ENCODE data around the gene CD46.
"Not testable (repeated sequence)": the region's sequence is repeated elsewhere in the genome, so short reads cannot be mapped to it uniquely, and the experiment has no call there.

Gene CD46

DNA sequence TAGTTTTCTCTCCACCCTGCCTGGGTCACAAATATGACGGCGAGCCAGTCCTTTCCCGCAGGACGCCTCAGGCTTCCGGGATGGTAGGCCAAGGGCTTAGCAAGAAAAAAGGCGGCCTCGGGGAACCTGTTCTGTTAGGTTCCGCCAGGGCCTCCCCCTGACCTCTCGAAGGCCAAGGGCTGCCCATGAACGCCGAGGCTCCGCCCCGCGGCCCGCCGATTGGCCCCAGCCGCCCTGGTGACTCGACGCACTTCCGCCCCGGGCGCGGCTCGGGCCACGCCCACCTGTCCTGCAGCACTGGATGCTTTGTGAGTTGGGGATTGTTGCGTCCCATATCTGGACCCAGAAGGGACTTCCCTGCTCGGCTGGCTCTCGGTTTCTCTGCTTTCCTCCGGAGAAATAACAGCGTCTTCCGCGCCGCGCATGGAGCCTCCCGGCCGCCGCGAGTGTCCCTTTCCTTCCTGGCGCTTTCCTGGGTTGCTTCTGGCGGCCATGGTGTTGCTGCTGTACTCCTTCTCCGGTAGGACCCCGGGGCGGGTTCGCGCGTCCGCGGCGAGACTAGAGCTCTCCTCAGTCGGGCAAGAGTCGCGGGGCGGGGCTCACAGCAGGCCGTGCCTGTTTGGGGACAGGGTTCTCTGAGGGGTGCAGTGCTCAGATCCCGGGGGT lies at the start of gene CD46:
TSS of gene CD46 (plus strand) at position 265 of the 666 bp plus-strand sequence. CDS start at position 424, 159 bp downstream.
- H3K4me3 ChIP-seq (ENCODE audit: low read length) = peak within 1 kb of the TSS; percentile 83
- peaks cover 6% of the 10 kb centered on the region; the same call in 1 of the 2 replicates for H3K4me1 ChIP-seq (ENCODE audit: control insufficient read depth, insufficient read depth, low read length)
- H3K9me3 ChIP-seq (ENCODE audit: control insufficient read depth, insufficient read depth, low read length) = no peaks in the 10 kb centered on the region
- no CpG with 5 or more reads among the region's 55 CpGs for WGBS (ENCODE audit: insufficient coverage, insufficient read length)
- DNase-seq (ENCODE audit: low read depth, low spot score) = peak; percentile 87
- H3K36me3 ChIP-seq (ENCODE audit: control insufficient read depth, insufficient read depth, low read length) = no peaks in the 10 kb centered on the region
- no peak within 1 kb of the TSS for H3K27ac ChIP-seq (ENCODE audit: low read length)
- H3K27me3 ChIP-seq (ENCODE audit: control insufficient read depth, insufficient read depth, low read length) = no peaks in the 10 kb centered on the region

DNA sequence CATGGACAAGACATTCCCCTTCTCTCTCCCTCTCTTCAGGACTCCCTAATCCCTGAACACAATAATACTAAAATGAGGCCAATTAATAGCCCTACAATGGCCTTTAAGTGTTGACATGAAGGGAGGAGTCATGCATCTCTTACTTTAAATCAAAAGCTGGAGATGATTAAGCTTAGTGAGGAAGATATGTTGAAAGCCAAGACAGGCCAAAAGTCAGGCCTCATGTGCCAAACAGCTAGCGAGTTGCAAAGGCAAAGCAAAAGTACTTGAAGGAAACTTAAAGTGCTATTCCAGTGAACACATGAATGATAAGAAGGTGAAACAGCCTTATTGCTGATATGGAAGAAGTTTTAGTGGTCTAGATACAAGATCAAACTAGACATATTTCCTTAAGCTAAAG lies 49.5 kb upstream of the CD46 start:
- H3K27me3 ChIP-seq (ENCODE audit: control insufficient read depth, insufficient read depth, low read length) = no peaks in the 10 kb centered on the region
- DNase-seq (ENCODE audit: low read depth, low spot score) = no peak
- H3K9me3 ChIP-seq (ENCODE audit: control insufficient read depth, insufficient read depth, low read length) = no peaks in the 10 kb centered on the region
- no peak overlapping the region for H3K27ac ChIP-seq (ENCODE audit: low read length)
- no peaks in the 10 kb centered on the region for H3K36me3 ChIP-seq (ENCODE audit: control insufficient read depth, insufficient read depth, low read length)
- no CpG with 5 or more reads among the region's 1 CpG for WGBS (ENCODE audit: insufficient coverage, insufficient read length)
- H3K4me3 ChIP-seq (ENCODE audit: low read length) = no peak overlapping the region
- no peaks in the 10 kb centered on the region for H3K4me1 ChIP-seq (ENCODE audit: control insufficient read depth, insufficient read depth, low read length)

DNA sequence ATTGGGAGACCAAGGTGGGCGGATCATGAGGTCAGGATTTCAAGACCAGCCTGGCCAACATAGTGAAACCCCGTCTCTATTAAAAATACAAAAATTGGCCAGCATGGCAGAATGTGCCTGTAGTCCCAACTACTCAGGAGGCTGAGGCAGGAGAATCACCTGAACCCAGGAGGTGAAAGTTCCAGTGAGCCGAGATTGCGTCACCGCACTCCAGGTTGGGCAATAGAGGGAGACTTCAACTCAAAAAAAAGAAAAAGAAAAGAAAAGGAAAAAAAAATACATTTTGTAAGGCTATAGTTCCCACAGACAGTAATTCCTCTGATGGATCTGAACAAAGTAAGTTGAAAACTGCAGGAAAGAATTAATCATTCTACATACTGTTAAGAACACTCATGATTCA lies 48.1 kb upstream of the CD46 start:
- Histone ChIP-seq H3K36me3 (ENCODE audit: control insufficient read depth, insufficient read depth, low read length) (no peaks in the 10 kb centered on the region), H3K27me3 (ENCODE audit: control insufficient read depth, insufficient read depth, low read length) (no peaks in the 10 kb centered on the region), H3K4me1 (ENCODE audit: control insufficient read depth, insufficient read depth, low read length) (no peaks in the 10 kb centered on the region), H3K9me3 (ENCODE audit: control insufficient read depth, insufficient read depth, low read length) (no peaks in the 10 kb centered on the region), H3K4me3 (ENCODE audit: low read length) (no peak overlapping the region), H3K27ac (ENCODE audit: low read length) (no peak overlapping the region)
- no peak for DNase-seq (ENCODE audit: low read depth, low spot score)
- no CpG with 5 or more reads among the region's 5 CpGs for WGBS (ENCODE audit: insufficient coverage, insufficient read length)

DNA sequence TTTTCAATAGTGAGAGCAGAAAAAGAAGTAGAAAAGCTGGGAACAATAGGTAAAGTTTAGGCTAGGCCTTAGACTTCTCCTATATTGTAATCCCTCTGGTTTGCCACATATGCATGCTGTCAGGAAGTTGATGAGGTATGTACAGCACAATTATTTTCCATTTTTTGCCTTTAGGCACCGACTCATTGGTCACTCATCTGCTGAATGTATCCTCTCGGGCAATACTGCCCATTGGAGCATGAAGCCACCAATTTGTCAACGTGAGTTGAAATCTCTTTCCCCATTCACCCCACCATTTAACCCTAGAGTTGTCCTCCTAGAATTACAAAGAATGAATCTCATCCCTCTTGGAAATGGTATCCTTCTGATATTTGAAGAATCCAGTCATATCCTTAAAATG lies 43.9 kb upstream of the CD46 start:
- H3K27me3 ChIP-seq (ENCODE audit: control insufficient read depth, insufficient read depth, low read length); DNase-seq (ENCODE audit: low read depth, low spot score); H3K27ac ChIP-seq (ENCODE audit: low read length); H3K4me1 ChIP-seq (ENCODE audit: control insufficient read depth, insufficient read depth, low read length); H3K9me3 ChIP-seq (ENCODE audit: control insufficient read depth, insufficient read depth, low read length); H3K4me3 ChIP-seq (ENCODE audit: low read length); H3K36me3 ChIP-seq (ENCODE audit: control insufficient read depth, insufficient read depth, low read length): not testable (repeated sequence)
- WGBS (ENCODE audit: insufficient coverage, insufficient read length) = no CpG with 5 or more reads among the region's 3 CpGs

DNA sequence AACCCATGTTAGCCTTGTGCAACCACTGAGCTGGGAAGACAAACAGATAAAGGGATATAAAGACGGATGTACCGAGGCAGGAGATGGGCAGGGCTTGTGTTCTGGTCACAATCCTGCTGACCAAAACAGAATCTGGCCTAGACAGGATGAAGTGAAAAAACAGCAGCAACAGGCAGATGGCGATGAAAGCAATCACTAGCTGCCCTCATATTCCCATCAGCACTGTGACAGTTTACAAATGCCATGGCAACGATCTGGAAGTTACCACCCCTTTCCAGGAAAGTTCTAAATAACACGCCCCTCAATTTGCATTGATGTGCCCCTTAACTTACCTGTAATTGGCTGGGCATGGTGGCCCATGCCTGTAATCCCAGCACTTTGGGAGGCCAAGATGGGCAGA lies 40.6 kb upstream of the CD46 start:
- no peak overlapping the region for H3K4me3 ChIP-seq (ENCODE audit: low read length)
- H3K27me3 ChIP-seq (ENCODE audit: control insufficient read depth, insufficient read depth, low read length) = no peaks in the 10 kb centered on the region
- DNase-seq (ENCODE audit: low read depth, low spot score) = no peak
- H3K36me3 ChIP-seq (ENCODE audit: control insufficient read depth, insufficient read depth, low read length) = no peaks in the 10 kb centered on the region
- H3K4me1 ChIP-seq (ENCODE audit: control insufficient read depth, insufficient read depth, low read length) = no peaks in the 10 kb centered on the region
- no peak overlapping the region for H3K27ac ChIP-seq (ENCODE audit: low read length)
- no peaks in the 10 kb centered on the region for H3K9me3 ChIP-seq (ENCODE audit: control insufficient read depth, insufficient read depth, low read length)
- no CpG with 5 or more reads among the region's 5 CpGs for WGBS (ENCODE audit: insufficient coverage, insufficient read length)

DNA sequence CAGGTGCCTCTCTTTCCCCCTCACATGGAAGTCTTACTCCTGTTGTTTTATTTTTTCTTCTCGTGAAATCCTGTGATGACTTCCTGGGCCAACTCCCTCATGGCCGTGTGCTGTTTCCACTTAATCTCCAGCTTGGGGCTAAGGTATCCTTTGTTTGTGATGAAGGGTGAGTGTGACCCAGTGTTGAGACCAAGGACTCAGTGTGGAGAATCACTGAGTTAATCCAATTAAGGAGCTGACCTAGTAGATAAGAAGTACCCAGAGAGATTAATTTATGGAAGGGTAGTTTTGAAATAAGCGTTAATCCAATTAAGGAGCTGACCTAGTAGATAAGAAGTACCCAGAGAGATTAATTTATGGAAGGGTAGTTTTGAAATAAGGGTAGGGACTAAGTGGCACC lies 39.2 kb upstream of the CD46 start:
- not testable (repeated sequence) for DNase-seq (ENCODE audit: low read depth, low spot score)

DNA sequence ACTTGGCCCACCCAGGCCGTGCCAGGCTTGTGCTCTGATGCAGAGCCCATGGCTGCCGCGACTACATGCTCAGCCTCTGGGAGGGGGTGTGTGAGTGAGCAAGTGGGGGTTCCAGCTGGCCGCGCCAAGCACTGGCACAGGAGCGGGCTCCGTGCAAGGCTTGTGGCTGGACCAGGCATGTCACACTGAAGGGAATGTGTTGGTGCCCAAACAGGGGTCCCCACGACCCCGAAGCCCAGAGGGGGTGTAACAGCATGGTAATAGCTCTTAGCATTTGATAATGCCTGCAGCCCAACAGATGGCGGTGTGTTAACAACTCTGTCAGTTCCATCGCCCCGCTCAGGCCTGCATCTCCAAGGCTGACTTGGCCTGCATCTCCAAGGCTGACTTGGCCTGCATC lies 38.3 kb upstream of the CD46 start:
- no CpG with 5 or more reads among the region's 12 CpGs for WGBS (ENCODE audit: insufficient coverage, insufficient read length)

More for the DNA sequence above, 39.2 kb upstream of the CD46 start:
- H3K4me1 ChIP-seq (ENCODE audit: control insufficient read depth, insufficient read depth, low read length); H3K36me3 ChIP-seq (ENCODE audit: control insufficient read depth, insufficient read depth, low read length); H3K9me3 ChIP-seq (ENCODE audit: control insufficient read depth, insufficient read depth, low read length); H3K4me3 ChIP-seq (ENCODE audit: low read length); H3K27ac ChIP-seq (ENCODE audit: low read length); H3K27me3 ChIP-seq (ENCODE audit: control insufficient read depth, insufficient read depth, low read length): not testable (repeated sequence)
- no CpG with 5 or more reads among the region's 3 CpGs for WGBS (ENCODE audit: insufficient coverage, insufficient read length)

DNA sequence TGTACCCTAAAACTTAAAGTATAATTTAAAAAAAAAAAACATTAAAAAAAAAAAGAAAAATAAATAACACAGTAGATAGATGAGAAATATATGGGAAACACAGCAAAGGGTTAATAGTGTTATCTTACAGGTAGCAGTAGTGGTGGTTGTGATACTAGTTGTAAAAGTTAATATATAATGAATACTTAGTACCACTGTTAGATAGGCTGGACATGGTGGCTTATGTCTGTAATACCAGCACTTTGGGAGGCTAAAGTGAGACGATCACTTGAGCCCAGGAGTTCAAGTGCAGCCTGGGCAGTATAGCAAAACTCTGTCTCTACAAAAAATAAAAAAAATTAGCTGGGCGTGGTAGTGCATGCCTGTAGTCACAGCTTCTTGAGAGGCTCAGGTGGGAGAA lies 32.6 kb upstream of the CD46 start:
- WGBS (ENCODE audit: insufficient coverage, insufficient read length) = no CpG with 5 or more reads among the region's 2 CpGs
- no peak overlapping the region for H3K4me3 ChIP-seq (ENCODE audit: low read length)
- H3K27me3 ChIP-seq (ENCODE audit: control insufficient read depth, insufficient read depth, low read length) = no peaks in the 10 kb centered on the region
- H3K9me3 ChIP-seq (ENCODE audit: control insufficient read depth, insufficient read depth, low read length) = no peaks in the 10 kb centered on the region
- H3K27ac ChIP-seq (ENCODE audit: low read length) = no peak overlapping the region
- no peaks in the 10 kb centered on the region for H3K36me3 ChIP-seq (ENCODE audit: control insufficient read depth, insufficient read depth, low read length)
- H3K4me1 ChIP-seq (ENCODE audit: control insufficient read depth, insufficient read depth, low read length) = no peaks in the 10 kb centered on the region
- DNase-seq (ENCODE audit: low read depth, low spot score) = no peak

More for the DNA sequence above, 38.3 kb upstream of the CD46 start:
- Histone ChIP-seq H3K9me3 (ENCODE audit: control insufficient read depth, insufficient read depth, low read length) (no peaks in the 10 kb centered on the region), H3K4me1 (ENCODE audit: control insufficient read depth, insufficient read depth, low read length) (no peaks in the 10 kb centered on the region), H3K27me3 (ENCODE audit: control insufficient read depth, insufficient read depth, low read length) (no peaks in the 10 kb centered on the region), H3K4me3 (ENCODE audit: low read length) (no peak overlapping the region), H3K36me3 (ENCODE audit: control insufficient read depth, insufficient read depth, low read length) (no peaks in the 10 kb centered on the region), H3K27ac (ENCODE audit: low read length) (no peak overlapping the region)
- no peak for DNase-seq (ENCODE audit: low read depth, low spot score)

DNA sequence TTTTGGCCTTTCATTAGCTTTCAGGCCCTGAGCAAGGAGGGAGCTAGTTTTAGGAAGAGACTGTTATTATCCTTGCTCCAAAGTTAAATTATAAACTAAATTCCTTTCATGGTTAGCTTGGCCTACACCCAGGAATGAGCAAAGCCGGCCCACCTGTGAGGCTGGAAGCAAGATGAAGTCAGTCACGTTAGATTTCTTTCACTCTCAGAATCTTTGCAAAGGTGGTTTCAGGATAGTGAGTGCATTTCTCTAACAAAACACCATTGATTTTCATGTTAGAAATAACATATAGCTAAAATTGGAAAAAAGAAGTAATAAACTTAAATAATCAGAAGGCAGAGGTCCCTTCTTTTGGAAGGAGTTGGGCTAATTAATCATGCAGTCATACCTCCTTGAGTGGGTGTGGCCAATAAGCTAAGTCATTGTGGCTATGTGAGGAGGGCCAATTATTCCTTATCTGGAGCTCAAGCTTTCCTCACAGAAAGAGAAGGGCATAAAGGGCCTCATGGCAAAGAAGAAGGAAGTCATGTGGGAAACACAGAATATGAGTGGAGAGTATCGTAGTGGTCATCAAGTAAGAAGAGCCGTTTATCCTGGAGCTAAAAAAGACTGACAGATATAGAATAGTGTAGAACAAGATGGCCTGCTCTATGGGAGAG lies 23.5 kb upstream of the CD46 start:
- not testable (repeated sequence) for H3K4me3 ChIP-seq (ENCODE audit: low read length); H3K27me3 ChIP-seq (ENCODE audit: control insufficient read depth, insufficient read depth, low read length); H3K36me3 ChIP-seq (ENCODE audit: control insufficient read depth, insufficient read depth, low read length); H3K4me1 ChIP-seq (ENCODE audit: control insufficient read depth, insufficient read depth, low read length); DNase-seq (ENCODE audit: low read depth, low spot score); H3K9me3 ChIP-seq (ENCODE audit: control insufficient read depth, insufficient read depth, low read length); H3K27ac ChIP-seq (ENCODE audit: low read length)
- no CpG with 5 or more reads among the region's 4 CpGs for WGBS (ENCODE audit: insufficient coverage, insufficient read length)

DNA sequence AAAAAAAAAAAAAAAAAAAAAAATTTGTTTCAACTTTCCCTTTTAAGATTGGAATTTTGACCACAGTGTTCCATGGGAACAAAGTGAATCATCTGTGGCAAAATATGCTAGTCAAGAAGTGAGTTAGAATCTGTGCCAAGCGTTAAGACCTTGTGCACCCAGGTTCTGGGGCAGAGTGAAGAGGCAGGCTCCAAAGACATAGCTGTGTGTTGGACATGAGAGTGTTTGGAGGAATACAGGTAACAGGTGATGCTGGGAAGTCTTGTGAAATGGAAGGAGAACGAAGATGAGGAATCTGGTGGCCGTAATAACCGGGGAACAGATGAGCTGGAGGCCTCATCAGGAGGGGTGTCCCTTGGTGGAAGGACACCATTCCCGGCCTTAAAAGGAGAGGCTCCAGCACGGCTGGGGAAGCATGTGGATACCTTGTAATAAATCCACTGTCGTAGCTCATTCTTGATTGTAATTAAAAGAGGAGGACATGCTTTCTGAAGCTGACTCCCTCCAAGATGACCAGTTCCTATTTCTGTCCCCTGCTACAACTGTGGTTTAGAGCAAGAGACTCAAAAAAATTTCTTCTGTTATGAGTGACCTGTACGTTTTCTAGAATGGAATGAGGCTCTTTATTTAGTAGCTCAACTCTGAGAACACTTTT lies 14.2 kb upstream of the CD46 start:
- H3K9me3 ChIP-seq (ENCODE audit: control insufficient read depth, insufficient read depth, low read length); DNase-seq (ENCODE audit: low read depth, low spot score); H3K27ac ChIP-seq (ENCODE audit: low read length); H3K36me3 ChIP-seq (ENCODE audit: control insufficient read depth, insufficient read depth, low read length); H3K4me1 ChIP-seq (ENCODE audit: control insufficient read depth, insufficient read depth, low read length); H3K4me3 ChIP-seq (ENCODE audit: low read length); H3K27me3 ChIP-seq (ENCODE audit: control insufficient read depth, insufficient read depth, low read length): not testable (repeated sequence)
- WGBS (ENCODE audit: insufficient coverage, insufficient read length) = no CpG with 5 or more reads among the region's 8 CpGs
